Right lung (tissue), 5 donors: Measurements from ENCODE around the gene RGS11. TPM values are rescaled to one million over a fixed set of nuclear protein-coding genes. Genes with fewer than 3 reads are reported as not detected.
"Not testable (repeated sequence)": the region's sequence is repeated elsewhere in the genome, so short reads cannot be mapped to it uniquely, and the experiment has no call there.

Experiments used
- DNase-seq, 2 donors: peaks; one replicate each; pipeline ENCODE4 v3.0.0-alpha.2; 2013
- polyA plus RNA-seq, 5 donors: library from polyadenylated mRNA; unstranded; fragments of 120-200 nt; gene quantifications; one replicate each; pipeline versions ENCODE4 v1.2.1 to v1.2.3, GENCODE V29; 2013; ENCODE audit warnings: inconsistent platforms in 1 of 5, low replicate concordance in 1 of 5; ENCODE audit not compliant: insufficient read length in 5 of 5, insufficient read depth in 1 of 5

Gene RGS11
- polyA plus RNA-seq, 5 donors: 2.0 to 5.4 (median 4.8) TPM

DNA sequence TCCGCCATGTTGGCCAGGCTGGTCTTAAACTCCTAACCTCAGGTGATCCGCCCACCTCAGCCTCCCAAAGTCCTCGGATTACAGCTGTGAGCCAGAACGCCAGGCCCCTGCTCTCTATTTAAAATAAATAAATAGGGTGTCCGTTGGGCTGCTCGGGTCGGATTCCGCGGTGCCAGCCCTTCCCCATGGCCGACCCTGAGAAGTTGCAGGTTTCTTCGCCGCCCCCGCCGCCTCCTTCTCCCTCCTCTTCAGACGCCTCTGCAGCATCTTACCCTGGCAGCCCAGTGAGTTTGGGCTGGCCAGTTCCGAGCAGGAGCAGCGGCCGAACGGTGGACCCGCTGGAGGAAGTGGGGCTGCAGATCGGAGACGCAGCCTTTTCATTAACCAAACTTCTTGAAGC, 44.8 kb downstream of the RGS11 start:
- DNase-seq: no peak

DNA sequence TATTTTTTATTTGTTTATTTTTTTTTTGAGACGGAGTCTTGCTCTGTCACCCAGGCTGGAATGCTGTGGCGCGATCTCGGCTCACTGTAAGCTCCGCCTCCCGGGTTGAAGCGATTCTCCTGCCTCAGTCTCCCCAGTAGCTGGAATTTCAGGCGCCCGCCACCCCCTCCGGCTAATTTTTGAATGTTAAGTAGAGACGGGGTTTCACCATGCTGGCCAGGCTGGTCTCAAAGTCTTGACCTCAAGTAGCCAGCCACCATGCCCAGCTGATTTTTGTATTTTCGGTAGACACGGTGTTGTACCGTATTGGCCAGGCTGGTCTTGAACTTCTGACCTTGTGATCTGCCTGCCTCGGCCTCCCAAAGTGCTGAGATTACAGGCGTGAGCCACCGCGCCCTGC, 45.4 kb downstream of the RGS11 start:
- not testable (repeated sequence) for DNase-seq

DNA sequence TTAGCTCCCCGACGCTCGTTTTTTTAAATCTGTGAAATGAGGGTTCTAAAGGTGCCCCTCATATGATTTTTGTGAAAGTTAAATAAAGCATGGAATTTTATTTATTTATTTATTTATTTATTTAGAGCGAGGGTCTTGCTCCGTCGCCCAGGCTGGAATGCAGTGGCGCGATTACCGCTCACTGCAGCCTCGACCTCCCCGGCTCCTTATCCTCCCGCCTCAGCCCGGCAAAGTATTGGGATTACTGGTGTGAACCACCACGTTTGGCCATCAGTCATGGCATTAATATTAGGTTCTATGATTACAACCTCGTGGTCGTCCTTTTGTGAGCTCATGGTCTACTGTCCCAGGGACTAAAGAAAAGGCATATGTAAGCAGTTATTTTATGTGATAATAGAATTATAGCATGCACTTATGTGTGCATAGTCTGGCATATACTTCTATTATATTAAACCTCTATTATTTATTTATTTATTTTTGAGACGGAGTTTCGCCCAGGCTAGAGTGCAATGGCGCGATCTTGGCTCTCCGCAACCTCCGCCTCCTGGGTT, 45.9 kb downstream of the RGS11 start:
- no peak for DNase-seq

DNA sequence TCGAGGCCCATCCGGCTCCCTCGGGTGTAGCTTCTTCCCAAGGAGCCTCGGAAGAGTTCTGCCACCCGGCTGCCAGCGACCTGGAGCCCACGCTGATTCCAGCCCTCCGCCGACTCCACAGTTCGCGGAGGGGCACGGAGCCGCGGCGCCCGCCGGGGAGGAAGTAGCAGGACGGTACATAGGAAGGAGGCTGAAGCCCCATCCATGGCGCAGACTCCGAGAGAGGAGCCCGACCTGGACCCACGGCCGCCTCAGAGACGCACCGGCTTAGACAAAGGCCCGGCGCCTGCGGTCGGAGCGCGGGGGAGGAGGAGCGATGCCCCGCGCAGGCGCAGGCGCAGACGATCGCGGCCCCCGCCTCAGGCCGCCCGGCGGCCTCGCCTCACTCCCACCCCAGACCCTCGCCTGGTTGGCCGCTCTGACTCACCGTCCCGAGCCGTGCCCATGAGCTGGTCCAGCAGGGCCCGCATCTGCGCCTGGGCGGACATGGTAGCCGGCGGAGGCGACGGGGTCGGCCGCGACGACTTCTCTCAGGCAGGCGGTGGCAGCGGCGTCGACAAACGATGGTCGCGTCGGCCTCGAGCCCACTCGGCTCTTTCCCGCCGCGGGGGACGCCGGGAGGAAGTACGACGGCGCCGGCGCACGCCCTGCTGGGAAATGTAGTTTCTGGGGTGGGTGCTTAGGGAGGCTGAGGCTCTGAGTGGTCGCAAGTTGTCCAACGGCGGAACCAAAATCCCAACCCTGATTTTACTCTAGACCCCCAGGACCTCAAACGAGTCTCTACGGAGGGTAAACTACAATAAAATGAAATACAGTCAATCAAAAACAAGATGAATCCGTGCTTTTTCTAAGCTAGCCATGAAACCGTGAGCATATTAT, 46.7 kb downstream of the RGS11 start, which contains the start of gene LUC7L:
TSS of gene LUC7L (minus strand) at position 598 of the 879 bp plus-strand sequence. CDS start at position 488, 110 bp downstream.
- peak; percentile 89 to 91 for DNase-seq

DNA sequence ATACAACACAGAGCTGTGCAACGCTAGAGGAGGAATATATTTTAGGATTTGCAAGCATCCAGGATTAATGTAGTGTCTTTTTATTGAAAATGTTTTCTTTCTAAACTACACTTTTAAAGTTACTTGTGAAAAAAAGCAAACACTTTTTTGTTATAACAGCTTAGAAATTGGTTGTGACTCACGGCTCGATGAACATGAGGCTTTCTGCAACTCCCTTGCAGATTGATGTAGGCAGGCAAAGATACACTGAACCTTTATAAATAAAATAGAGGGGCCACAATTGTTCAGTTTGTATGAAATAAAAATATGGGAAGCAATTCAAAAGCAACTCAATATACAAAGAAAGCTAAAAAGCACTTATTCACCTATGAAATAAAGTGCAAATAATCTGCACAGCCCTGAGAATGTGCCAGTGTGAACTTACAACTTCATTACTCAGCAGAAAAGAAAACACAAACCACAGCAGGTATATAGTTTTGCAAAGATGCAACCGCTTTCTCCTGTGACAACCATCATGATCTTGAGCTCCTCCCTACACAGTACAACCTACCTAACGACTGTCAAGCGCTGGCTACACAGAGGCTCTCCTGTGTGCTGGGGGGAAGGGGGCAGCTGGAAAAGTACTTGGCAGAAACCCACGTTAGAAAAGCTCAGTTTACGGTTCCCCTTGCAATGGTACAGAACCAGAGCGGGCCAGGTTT, 47.4 kb downstream of the RGS11 start:
- DNase-seq: no peak

- DNase-seq: no peak
These were observed 55.7 kb downstream of the RGS11 start for GRCh38 chr16:220021-220420.

Other genes with a start within 250 kb of the RGS11 start
- 10 to 100 TPM in 3 of 5 donors, 1 to 10 TPM in 2; 9.0 to 13.7 (median 10.6) TPM for gene POLR3K, start 222.3 kb downstream of the RGS11 start, polyA plus RNA-seq
- gene SNRNP25, start 222.1 kb downstream of the RGS11 start, polyA plus RNA-seq: 10 to 100 TPM; 35.8 to 57.7 (median 37.3) TPM
- 10 to 100 TPM; 32.1 to 48.2 (median 43.1) TPM for gene RHBDF1, start 203.3 kb downstream of the RGS11 start, polyA plus RNA-seq
- 10 to 100 TPM; 19.5 to 50.8 (median 26.3) TPM for gene MPG, start 197.7 kb downstream of the RGS11 start, polyA plus RNA-seq
- 10 to 100 TPM; 26.8 to 37.3 (median 30.2) TPM for gene NPRL3, start 137.3 kb downstream of the RGS11 start, polyA plus RNA-seq
- gene HBZ, start 123.3 kb downstream of the RGS11 start, polyA plus RNA-seq: 1 to 10 TPM in 4 of 5 donors, under 1 TPM in 1; 0.69 to 6.9 (median 4.8) TPM
- 10 to 100 TPM in 2 of 5 donors, 1 to 10 TPM in 3; 2.4 to 19.6 (median 7.0) TPM for gene HBM, start 110.0 kb downstream of the RGS11 start, polyA plus RNA-seq
- 1,000 to 10,000 TPM; 1,399 to 4,244 (median 2,803) TPM for gene HBA2, start 103.1 kb downstream of the RGS11 start, polyA plus RNA-seq
- 1,000 to 10,000 TPM in 4 of 5 donors, 100 to 1,000 TPM in 1; 605 to 2,429 (median 1,859) TPM for gene HBA1, start 99.3 kb downstream of the RGS11 start, polyA plus RNA-seq
- gene HBQ1, start 95.5 kb downstream of the RGS11 start, polyA plus RNA-seq: 1 to 10 TPM in 3 of 5 donors, under 1 TPM in 2; 0.36 to 1.9 (median 1.1) TPM
- gene LUC7L, start 46.5 kb downstream of the RGS11 start, polyA plus RNA-seq: 100 to 1,000 TPM; 121 to 164 (median 135) TPM
- gene FAM234A, start 41.1 kb downstream of the RGS11 start, polyA plus RNA-seq: 10 to 100 TPM; 43.7 to 60.7 (median 49.0) TPM
- 1 to 10 TPM in 2 of 5 donors, under 1 TPM in 3; 0.33 to 2.4 (median 0.69) TPM for gene ARHGDIG, start 4.6 kb upstream of the RGS11 start, polyA plus RNA-seq
- under 1 TPM; 0.25 to 0.99 (median 0.49) TPM for gene PDIA2, start 7.2 kb upstream of the RGS11 start, polyA plus RNA-seq
- gene AXIN1, start 76.8 kb upstream of the RGS11 start, polyA plus RNA-seq: 10 to 100 TPM; 12.0 to 23.1 (median 17.7) TPM
- gene MRPL28, start 94.6 kb upstream of the RGS11 start, polyA plus RNA-seq: 10 to 100 TPM; 44.1 to 67.7 (median 48.7) TPM
- 10 to 100 TPM; 32.5 to 52.5 (median 37.7) TPM for gene PGAP6, start 106.0 kb upstream of the RGS11 start, polyA plus RNA-seq
- 100 to 1,000 TPM; 155 to 247 (median 168) TPM for gene NME4, start 121.3 kb upstream of the RGS11 start, polyA plus RNA-seq
- 10 to 100 TPM in 3 of 5 donors, 1 to 10 TPM in 2; 7.9 to 27.0 (median 14.4) TPM for gene DECR2, start 125.9 kb upstream of the RGS11 start, polyA plus RNA-seq
- gene RAB11FIP3, start 149.7 kb upstream of the RGS11 start, polyA plus RNA-seq: 10 to 100 TPM; 42.7 to 56.7 (median 51.9) TPM